GM08714 (cell line): ENCODE data around the gene FHIP1A.

Experiments used
- H3K4me3 ChIP-seq: fragments of 200-500 bp; sonication (Bioruptor generic); 2 replicates; pipeline ENCODE4 v1.5.1; 2014; ENCODE audit warnings: mild to moderate bottlenecking, low read length, inconsistent platforms
- ZNF274 ChIP-seq: IDR thresholded peaks from 2 replicates; pipeline ENCODE4 v1.6.1; 2012; ENCODE audit warnings: mild to moderate bottlenecking, low read depth, low read length

FHIP1A gene

DNA sequence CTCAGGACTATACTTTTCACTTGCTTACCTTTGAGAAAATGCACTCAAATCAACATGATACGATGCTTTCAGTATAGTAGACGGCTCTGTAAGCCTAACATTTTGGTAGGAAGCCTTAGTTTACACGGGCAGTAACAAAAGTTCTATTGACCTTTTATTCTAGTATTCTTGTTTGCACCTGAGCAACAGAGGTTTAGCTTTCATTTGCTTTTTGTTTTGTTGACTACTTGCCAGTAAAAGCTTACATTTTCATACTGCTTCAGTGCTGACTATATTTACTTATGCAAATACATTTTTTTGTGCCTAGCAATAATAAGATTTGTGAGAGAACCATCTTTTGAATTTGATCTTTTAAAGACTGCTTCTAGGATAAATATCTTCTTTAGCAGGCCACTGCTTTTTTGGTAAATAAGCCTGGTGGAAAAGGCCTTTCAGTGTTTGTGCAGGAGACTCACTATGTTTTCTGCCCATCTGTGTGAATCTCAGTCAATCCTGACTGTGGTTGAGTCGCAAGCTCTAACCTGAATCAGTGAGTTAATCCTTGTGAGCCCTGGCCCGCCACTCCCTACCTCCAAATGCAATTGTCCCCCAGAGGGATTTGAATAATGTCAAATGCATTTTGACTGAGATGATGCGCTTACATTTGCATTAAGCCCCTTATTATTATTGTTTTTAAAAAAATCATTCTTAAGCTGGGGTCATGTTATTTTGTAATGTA is 21.9 kb downstream of the FHIP1A start:
- H3K4me3 ChIP-seq, result no peak overlapping the region
- no peak for TF ChIP-seq ZNF274

DNA sequence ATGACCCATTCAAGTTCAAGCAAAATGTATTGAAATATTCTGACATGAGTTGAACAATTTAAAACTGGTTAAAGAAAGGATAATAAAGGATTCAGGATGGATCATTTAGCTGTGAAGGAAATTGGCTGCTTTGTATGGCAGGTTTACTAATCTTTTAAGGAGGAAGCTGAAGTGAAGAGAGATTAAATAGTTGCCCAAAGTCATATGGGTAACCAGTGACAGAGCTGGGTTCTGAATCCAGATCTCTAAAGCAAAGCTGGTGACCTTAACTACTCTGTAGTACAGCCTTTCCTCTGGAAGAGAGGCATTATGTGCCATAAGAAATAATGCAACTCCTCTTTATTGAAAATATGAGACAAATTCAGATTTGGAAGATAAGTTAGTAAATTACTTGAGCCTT is 22.8 kb downstream of the FHIP1A start:
- H3K4me3 ChIP-seq, result no peak overlapping the region
- no peak for TF ChIP-seq ZNF274

DNA sequence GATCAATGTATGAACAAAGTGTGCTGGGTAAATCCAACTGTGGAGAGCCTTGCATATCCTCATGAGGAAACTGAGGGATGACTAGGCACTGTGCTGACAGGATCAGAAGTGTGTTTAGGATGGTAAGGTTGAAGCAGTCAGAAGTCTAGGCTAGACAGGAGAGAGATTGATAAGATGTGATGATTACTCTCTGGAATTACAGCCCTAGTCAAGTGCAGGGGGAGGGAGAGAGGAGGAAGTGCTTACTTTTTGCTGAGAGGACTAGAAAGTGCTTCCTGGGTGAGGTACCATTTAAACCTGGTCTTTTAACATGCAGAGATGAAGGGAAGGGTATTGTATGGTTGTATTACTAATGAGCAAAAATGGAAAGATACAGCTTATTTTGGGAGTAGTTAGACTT is 23.7 kb downstream of the FHIP1A start:
- no peak for TF ChIP-seq ZNF274
- H3K4me3 ChIP-seq, result no peak overlapping the region

DNA sequence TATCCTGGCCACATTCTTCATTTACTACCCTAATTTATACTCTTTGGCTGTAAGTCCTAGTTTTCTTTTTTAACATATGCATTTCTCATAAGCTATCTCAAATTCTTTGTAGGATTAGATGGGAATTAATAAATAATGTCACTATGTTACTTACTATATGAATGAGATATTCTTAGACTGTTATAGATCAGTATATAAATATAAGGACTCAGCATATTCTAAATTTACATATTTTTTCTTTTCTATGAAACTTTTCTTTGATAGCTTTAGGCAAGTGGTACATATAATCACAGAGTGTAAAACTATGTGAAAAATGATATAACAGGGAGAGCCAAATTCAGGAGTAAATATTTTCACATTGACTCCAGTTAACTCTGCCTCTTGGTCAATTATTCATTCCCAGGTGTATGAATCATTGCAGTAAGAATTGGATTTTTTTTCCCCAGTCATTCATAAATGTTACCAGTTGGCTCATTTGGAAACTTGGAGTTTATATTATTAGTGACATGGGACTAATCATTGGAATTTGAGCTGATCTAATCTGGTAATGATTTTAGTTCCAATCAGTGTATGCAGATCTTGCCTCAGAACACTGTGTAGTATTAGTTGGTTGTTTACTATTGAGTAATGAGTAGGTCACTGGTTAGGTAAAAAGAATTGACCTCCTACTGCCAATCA is 25.3 kb downstream of the FHIP1A start:
- no peak overlapping the region for H3K4me3 ChIP-seq
- TF ChIP-seq ZNF274, result no peak

DNA sequence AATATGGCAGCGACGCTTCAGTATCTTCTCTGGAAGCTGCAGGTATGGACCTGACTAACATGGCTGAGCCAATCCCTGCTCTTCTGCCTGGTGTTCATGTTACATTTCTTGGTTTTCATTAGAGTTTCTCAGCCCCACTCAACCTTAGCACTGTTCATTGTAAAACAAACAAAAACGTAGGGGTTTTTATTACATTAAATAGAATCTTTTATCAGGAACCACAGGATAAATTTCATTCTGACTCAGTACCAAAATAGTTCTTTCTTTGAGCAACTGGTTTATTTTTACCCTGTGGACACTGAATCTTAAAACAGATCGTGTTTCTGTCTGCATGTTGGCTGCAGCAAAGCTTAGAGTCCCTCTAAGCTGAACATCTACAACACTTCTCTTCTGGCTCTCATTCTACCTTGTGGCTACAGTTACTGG is 27.1 kb downstream of the FHIP1A start:
- H3K4me3 ChIP-seq, result no peak overlapping the region
- TF ChIP-seq ZNF274, result no peak

DNA sequence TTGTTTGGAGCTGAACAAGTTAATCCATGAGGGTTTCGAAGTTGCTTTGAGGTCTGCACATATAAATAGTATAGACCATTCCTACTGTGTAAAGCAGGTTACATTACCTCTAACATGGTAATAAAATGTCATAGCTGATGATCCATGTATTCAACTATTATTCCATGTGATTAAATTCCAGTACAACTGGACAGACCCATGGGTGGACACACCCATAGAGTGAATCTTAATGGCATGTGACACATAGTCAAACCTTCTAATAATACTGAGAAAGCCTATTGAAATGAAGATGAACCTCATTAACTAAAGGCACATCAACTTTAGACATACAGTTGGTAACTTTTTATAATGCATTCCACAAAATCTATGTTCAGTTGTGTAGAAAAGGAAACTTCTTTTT is 28.5 kb downstream of the FHIP1A start:
- no peak for TF ChIP-seq ZNF274
- H3K4me3 ChIP-seq, result no peak overlapping the region

DNA sequence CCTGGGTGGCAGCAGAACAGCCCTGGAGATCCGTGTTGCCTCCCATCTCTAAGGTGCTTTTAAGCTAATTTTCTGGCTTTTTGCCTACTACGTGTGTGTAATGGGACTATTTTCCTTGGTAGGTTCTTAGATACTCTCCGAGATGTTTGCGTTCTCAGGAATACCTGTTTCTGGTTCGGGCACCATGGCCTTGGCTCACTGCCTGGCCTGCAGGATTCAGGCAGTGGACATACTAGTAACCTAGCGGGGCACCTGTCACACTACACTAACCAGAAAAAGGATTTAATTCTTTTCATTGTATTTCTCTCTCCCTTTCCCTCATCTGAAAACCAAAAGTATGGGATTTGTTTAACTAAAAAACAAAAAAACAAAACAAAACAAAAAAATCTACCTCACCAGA is 29.2 kb downstream of the FHIP1A start:
- no peak overlapping the region for H3K4me3 ChIP-seq
- TF ChIP-seq ZNF274, result no peak

DNA sequence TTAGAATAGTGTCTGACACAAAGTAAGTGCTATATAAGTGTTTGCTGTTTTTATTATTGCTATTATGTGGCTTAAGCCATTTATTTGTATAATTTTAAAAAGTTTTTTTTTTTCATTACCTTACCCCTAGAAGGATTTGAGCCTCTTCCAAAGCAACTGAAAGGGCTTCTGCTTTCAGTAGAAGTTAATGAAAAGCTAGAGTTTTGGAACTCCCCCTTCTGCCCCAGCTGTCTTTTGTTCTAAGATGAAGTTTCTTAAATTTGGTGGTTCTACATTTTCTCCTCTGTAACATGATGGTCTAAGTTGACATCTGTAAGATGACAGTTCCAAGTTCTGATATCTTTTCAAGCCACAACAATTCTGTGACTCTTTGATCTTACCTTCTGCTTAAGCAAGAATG is 30.3 kb downstream of the FHIP1A start:
- no peak overlapping the region for H3K4me3 ChIP-seq
- no peak for TF ChIP-seq ZNF274

DNA sequence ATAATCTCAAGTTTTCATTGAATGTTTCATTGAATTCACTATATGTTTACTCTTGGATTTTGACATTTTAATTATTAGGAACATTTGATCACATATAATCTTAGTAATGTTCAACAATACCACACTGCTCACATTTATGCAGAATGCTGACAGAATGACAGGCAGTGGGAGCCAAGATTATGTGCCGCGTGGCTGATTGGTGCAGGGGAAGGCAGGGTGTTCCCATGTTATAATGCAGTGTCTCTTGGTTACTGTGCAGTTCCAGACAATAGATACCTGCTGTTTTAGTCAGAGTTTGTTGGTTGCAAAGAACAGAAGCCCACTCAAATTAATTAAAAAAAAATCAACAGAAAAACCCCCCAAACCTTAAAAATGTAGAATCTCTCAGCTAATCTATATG is 33.0 kb downstream of the FHIP1A start:
- no peak for TF ChIP-seq ZNF274
- no peak overlapping the region for H3K4me3 ChIP-seq

DNA sequence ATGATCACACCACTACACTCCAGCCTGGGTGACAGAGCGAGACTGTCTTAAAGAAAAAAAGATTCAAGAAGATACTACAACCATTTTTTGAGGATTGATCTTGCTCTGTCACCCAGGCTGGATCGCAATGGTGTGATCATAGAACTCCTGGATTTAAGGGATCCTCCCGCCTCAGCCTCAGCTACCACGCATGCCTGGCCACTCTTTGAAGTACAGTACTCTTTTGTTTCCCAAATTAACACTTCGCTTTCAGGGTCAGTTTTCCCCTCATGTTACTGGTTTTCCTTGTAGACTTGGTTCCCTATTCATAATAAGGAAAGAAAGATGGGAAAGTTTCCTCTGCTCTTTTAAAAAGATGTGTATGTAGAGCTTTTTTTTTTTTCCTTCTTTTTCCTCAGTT is 34.3 kb downstream of the FHIP1A start:
- no peak overlapping the region for H3K4me3 ChIP-seq

DNA sequence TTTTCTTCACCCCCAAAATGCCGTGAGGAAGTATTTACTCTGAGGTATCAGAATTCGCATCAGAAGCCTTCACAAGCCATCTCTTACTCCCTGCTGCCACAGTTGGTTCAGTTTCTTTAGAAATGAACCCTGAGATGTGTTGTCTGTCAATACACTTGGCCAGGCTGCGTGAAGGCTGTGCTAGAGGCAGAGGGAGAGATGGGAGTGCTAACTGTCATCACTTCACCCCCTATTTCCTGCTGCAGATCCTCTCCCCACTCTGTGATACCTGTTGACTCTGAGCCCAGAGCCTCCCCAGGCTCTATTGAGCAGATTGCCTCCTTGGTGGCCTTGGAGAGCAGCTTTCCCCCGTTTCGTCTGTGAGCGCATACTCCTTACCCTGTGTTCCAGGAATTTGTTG is 34.8 kb downstream of the FHIP1A start:
- no peak overlapping the region for H3K4me3 ChIP-seq
- no peak for TF ChIP-seq ZNF274

More for the DNA sequence above, 34.3 kb downstream of the FHIP1A start:
- TF ChIP-seq ZNF274, result no peak

DNA sequence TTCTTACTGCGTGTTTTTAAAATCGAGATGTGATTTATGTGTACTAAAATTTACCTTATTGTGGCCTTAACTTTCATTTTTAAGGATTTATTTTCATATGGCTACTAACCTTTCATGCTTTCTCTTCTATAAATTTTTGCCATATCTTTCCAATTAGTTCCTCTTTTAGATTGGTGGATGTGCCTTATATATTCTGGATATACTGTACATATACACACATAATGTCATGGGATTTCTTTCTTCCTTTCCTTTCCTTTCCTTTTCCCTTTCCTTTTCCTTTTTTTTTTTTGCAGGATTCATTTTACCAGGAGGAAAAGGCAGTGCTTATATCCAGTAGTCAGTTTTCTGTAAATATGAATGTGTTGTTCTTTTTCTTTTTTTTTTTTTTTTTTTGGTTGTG is 37.2 kb downstream of the FHIP1A start:
- H3K4me3 ChIP-seq, result no peak overlapping the region
- TF ChIP-seq ZNF274, result no peak

DNA sequence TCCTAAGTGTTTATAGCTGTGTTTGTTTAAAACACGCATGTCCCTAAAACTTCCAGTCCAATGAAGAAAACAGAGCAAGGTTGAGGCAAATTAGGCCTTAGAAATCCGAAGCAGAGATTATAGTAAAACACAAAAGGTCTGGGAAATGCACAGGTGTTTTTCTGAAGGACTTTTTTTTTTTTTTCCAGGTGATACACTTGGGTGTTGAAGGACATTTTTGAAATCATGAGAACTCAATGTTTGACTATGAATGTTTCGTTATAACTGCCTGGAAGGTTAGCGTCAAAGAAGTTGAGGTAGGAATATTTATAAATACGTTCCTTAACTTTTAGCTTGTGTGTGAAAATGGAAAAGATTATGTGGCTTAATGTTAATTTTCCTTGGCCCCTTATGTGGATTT is 45.5 kb downstream of the FHIP1A start:
- H3K4me3 ChIP-seq, result no peak overlapping the region
- no peak for TF ChIP-seq ZNF274

DNA sequence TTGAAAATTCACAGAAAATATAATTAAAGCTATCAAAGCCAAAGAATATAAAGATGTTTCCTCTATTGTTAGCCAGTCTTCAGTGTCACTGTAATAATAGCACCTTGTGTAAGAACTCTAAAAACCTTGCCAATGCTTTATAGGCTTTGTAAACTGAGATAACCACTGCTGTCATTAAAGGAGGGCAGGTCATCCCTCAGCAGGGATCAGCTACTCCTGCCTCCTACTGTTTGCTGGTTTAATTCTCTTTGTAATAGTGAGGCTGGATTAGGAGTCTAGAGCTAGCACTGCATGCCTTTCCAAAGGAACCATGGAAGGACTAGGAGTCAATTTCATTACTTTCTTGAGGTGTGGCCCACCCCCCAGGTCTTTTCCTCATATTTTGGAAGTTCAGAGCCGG is 46.2 kb downstream of the FHIP1A start:
- H3K4me3 ChIP-seq, result no peak overlapping the region
- TF ChIP-seq ZNF274, result no peak

DNA sequence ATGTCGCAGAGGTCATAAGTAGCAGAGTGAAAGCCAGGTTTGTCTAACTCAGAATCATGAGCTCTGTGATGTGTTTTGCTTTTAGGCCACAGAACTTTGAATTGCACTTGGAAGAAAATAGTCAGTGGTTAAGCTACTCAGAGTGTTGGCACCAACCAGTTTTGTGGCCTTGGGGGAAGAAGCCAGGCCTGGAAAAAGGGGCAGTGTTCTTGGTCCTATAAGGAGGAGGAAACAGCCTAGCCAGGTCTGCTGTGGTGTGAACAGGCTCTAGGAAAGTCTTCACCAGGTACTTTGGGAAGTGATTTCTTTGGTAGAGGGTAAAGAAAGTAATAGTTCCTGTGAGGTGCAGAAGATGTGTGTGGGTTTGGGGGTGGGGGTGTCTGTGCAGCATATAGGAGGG is 49.2 kb downstream of the FHIP1A start:
- H3K4me3 ChIP-seq, result no peak overlapping the region
- no peak for TF ChIP-seq ZNF274
